Measurements from ENCODE around the gene SLC4A4.

The SLC4A4 gene

DNA sequence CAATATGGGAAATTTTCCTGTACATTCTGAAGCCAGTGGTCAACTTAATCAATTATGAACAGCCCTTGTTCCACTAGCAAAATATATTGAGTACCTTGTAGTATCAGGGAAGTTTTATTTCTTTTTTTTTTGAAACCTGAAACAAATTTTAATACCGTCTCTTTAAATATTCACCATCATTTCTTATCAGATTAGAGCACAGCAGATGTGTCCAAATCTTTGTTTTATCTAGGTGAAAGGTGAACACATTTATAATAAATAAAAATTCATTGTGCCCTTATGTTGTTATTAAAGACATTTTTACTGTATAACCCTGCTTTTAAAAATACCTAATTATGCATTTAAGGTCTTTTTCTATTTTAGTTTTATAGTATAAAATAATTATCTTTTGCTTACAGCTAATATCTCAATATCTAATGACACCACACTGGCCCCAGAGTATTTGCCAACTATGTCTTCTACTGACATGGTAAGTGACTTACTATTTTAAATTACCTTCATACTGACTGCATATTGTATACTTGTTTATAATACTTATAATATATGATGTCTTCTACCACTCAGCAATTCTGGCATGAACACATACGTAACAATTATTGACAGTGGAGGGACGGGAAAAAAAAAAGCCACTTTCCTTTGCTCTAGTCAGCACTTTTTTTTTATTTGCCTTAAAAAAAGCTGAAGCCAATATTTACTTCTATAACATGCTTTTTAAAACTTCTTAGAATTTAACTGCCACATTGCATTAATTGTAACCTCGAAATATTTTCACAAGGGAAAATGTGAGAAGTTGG, 147.9 kb downstream of the SLC4A4 start:
- Histone ChIP-seq H3K27me3 (ENCODE audit: control insufficient read depth, insufficient read depth, low read length, poor library complexity, severe bottlenecking) (no peaks in the 10 kb centered on the region), H3K27ac (ENCODE audit: insufficient read depth, low read depth, low read length, poor library complexity, severe bottlenecking) (no peak overlapping the region), H3K4me1 (ENCODE audit: control insufficient read depth, insufficient read depth, low read length) (no peaks in the 10 kb centered on the region), H3K36me3 (ENCODE audit: control insufficient read depth, insufficient read depth, low read length) (no peaks in the 10 kb centered on the region), H3K4me3 (ENCODE audit: insufficient read depth, low read depth, low read length) (no peak overlapping the region), H3K9me3 (ENCODE audit: control insufficient read depth, low read length) (no peaks in the 10 kb centered on the region)
- WGBS, 2 experiments = 80 to 94% methylated on average over 2 to 3 of the region's 4 CpGs

GRCh38 chr4:71487344-71487920, 148.6 kb downstream of the SLC4A4 start:
- Histone ChIP-seq H3K4me1 (ENCODE audit: control insufficient read depth, insufficient read depth, low read length) (no peaks in the 10 kb centered on the region), H3K9me3 (ENCODE audit: control insufficient read depth, low read length) (no peaks in the 10 kb centered on the region), H3K36me3 (ENCODE audit: control insufficient read depth, insufficient read depth, low read length) (no peaks in the 10 kb centered on the region), H3K4me3 (ENCODE audit: insufficient read depth, low read depth, low read length) (no peak overlapping the region), H3K27ac (ENCODE audit: insufficient read depth, low read depth, low read length, poor library complexity, severe bottlenecking) (no peak overlapping the region), H3K27me3 (ENCODE audit: control insufficient read depth, insufficient read depth, low read length, poor library complexity, severe bottlenecking) (no peaks in the 10 kb centered on the region)
- WGBS, 2 experiments = 49 to 54% methylated on average over 3 to 4 of the region's 4 CpGs

DNA sequence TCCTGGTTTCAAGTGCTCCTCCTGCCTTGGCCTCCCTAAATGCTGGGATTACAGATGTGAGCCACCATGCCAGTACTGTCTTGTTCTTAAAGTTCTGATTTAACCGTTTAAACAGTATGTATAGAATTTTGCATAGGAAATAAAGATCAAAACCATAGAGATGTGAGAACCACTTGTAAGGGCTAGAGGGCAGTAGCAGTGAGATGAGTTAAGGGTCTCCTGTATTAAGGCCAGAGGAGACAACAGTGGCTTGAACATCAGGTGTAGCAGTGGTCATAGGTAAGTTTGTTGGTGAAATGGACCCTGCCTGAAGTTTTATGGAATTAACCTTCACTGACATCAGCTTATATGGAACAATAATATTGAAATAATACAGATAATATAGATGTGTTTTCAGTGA, 155.7 kb downstream of the SLC4A4 start:
- Histone ChIP-seq H3K4me3 (ENCODE audit: insufficient read depth, low read depth, low read length) (no peak overlapping the region), H3K27ac (ENCODE audit: insufficient read depth, low read depth, low read length, poor library complexity, severe bottlenecking) (no peak overlapping the region), H3K36me3 (ENCODE audit: control insufficient read depth, insufficient read depth, low read length) (no peaks in the 10 kb centered on the region), H3K27me3 (ENCODE audit: control insufficient read depth, insufficient read depth, low read length, poor library complexity, severe bottlenecking) (no peaks in the 10 kb centered on the region), H3K4me1 (ENCODE audit: control insufficient read depth, insufficient read depth, low read length) (no peaks in the 10 kb centered on the region), H3K9me3 (ENCODE audit: control insufficient read depth, low read length) (no peaks in the 10 kb centered on the region)
- 90 to 93% methylated on average over 1 of the region's 1 CpG for WGBS, 2 experiments

DNA sequence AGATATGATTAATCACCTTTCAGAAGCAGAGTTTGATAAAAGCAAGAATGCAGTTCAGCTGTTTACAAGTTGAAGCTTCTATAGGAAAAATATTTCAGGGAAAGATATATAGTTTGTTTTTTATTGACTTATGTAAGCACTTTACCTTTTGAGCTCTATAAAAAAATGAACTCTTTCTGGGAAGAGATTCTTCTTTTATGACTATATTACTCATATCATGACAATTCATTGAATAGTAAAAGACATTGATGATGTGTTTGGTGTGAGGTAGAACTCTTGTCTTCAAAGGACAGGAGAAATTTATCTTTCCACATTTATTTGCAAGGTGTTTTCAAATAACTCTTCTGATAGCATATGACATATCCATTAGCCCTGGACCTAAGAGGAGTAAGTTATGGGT, 156.6 kb downstream of the SLC4A4 start:
- Histone ChIP-seq H3K27ac (ENCODE audit: insufficient read depth, low read depth, low read length, poor library complexity, severe bottlenecking) (no peak overlapping the region), H3K9me3 (ENCODE audit: control insufficient read depth, low read length) (no peaks in the 10 kb centered on the region), H3K27me3 (ENCODE audit: control insufficient read depth, insufficient read depth, low read length, poor library complexity, severe bottlenecking) (no peaks in the 10 kb centered on the region), H3K4me1 (ENCODE audit: control insufficient read depth, insufficient read depth, low read length) (no peaks in the 10 kb centered on the region), H3K36me3 (ENCODE audit: control insufficient read depth, insufficient read depth, low read length) (no peaks in the 10 kb centered on the region), H3K4me3 (ENCODE audit: insufficient read depth, low read depth, low read length) (no peak overlapping the region)

- no peaks in the 10 kb centered on the region for H3K27me3 ChIP-seq (ENCODE audit: control insufficient read depth, insufficient read depth, low read length, poor library complexity, severe bottlenecking)
- no peak overlapping the region for H3K27ac ChIP-seq (ENCODE audit: insufficient read depth, low read depth, low read length, poor library complexity, severe bottlenecking)
- no peaks in the 10 kb centered on the region for H3K9me3 ChIP-seq (ENCODE audit: control insufficient read depth, low read length)
- H3K4me3 ChIP-seq (ENCODE audit: insufficient read depth, low read depth, low read length) = no peak overlapping the region
- no peaks in the 10 kb centered on the region for H3K4me1 ChIP-seq (ENCODE audit: control insufficient read depth, insufficient read depth, low read length)
- no peaks in the 10 kb centered on the region for H3K36me3 ChIP-seq (ENCODE audit: control insufficient read depth, insufficient read depth, low read length)
- WGBS, 2 experiments = 92 to 95% methylated on average over 3 of the region's 3 CpGs
Measured at GRCh38 chr4:71497078-71497477, 158.3 kb downstream of the SLC4A4 start.

DNA sequence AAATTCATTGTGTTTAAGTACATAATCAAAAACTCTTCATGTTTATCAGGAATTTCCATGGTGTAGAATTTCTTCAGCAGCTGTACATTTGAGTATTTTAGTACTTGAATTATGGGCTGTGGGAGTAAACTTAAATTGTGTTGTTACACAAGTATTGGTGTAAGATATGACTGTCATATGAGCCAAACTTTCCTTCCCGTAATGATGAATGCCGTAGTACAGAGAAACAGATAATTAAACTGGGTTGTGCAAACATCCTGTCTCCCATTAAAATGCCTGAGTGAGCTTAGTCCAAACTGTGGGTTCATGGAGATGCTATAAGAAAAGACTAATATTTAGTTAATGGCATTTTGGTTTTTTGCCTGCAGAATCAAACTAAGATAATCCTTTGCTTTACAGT, 159.2 kb downstream of the SLC4A4 start:
- Histone ChIP-seq H3K27ac (ENCODE audit: insufficient read depth, low read depth, low read length, poor library complexity, severe bottlenecking) (no peak overlapping the region), H3K9me3 (ENCODE audit: control insufficient read depth, low read length) (no peaks in the 10 kb centered on the region), H3K4me1 (ENCODE audit: control insufficient read depth, insufficient read depth, low read length) (no peaks in the 10 kb centered on the region), H3K4me3 (ENCODE audit: insufficient read depth, low read depth, low read length) (no peak overlapping the region), H3K27me3 (ENCODE audit: control insufficient read depth, insufficient read depth, low read length, poor library complexity, severe bottlenecking) (no peaks in the 10 kb centered on the region), H3K36me3 (ENCODE audit: control insufficient read depth, insufficient read depth, low read length) (no peaks in the 10 kb centered on the region)
- 96 to 97% methylated on average over 2 of the region's 2 CpGs for WGBS, 2 experiments

GRCh38 chr4:71498625-71499024, 159.8 kb downstream of the SLC4A4 start:
- no peaks in the 10 kb centered on the region for H3K36me3 ChIP-seq (ENCODE audit: control insufficient read depth, insufficient read depth, low read length)

GRCh38 chr4:71501992-71502391, 163.2 kb downstream of the SLC4A4 start:
- H3K27me3 ChIP-seq (ENCODE audit: control insufficient read depth, insufficient read depth, low read length, poor library complexity, severe bottlenecking) = no peaks in the 10 kb centered on the region
- H3K36me3 ChIP-seq (ENCODE audit: control insufficient read depth, insufficient read depth, low read length) = no peaks in the 10 kb centered on the region
- no peaks in the 10 kb centered on the region for H3K4me1 ChIP-seq (ENCODE audit: control insufficient read depth, insufficient read depth, low read length)
- H3K9me3 ChIP-seq (ENCODE audit: control insufficient read depth, low read length) = no peaks in the 10 kb centered on the region
- no peak overlapping the region for H3K4me3 ChIP-seq (ENCODE audit: insufficient read depth, low read depth, low read length)
- WGBS, 2 experiments = 91 to 92% methylated on average over 6 of the region's 7 CpGs
- H3K27ac ChIP-seq (ENCODE audit: insufficient read depth, low read depth, low read length, poor library complexity, severe bottlenecking) = no peak overlapping the region

More at GRCh38 chr4:71498625-71499024, 159.8 kb downstream of the SLC4A4 start:
- Histone ChIP-seq H3K27ac (ENCODE audit: insufficient read depth, low read depth, low read length, poor library complexity, severe bottlenecking) (no peak overlapping the region), H3K9me3 (ENCODE audit: control insufficient read depth, low read length) (no peaks in the 10 kb centered on the region), H3K4me1 (ENCODE audit: control insufficient read depth, insufficient read depth, low read length) (no peaks in the 10 kb centered on the region), H3K4me3 (ENCODE audit: insufficient read depth, low read depth, low read length) (no peak overlapping the region), H3K27me3 (ENCODE audit: control insufficient read depth, insufficient read depth, low read length, poor library complexity, severe bottlenecking) (no peaks in the 10 kb centered on the region)

DNA sequence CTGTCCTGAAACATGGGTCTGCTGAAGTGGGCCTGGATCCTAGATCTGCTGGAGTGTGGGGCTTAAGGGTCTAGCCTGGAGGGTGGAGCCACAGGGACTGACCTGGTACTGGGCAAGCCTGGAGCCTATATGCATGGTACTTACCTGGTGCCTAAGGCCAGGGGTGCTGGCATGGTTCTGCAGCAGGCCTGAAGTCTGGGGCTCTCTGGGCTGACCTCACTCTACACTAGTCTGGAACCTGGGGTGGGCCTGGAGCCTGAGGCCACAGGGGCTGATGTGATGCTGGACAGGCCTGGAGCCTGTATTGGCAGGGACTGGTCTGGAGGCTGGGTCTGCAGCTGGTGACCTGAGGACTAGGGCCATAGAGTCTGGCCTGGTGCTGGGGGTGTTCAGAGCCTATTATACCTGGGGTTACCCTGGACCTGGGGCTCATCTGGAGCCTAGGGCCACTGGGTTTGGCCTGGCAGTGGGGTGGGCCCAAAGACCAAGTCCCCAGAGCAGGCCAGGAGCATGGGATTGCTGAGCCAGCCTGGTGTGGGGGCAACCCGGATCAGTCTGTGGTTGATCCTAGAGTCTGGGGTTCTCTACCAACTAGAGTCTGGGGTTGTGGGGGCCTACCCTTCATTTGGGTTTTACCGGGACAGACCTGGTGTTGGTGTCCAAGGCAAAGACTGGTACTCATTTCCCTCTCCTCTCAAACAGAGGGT, 179.6 kb downstream of the SLC4A4 start:
- Histone ChIP-seq H3K27me3 (ENCODE audit: control insufficient read depth, insufficient read depth, low read length, poor library complexity, severe bottlenecking) (no peaks in the 10 kb centered on the region), H3K4me1 (ENCODE audit: control insufficient read depth, insufficient read depth, low read length) (no peaks in the 10 kb centered on the region)
- WGBS, 2 experiments = 95 to 97% methylated on average over 2 of the region's 2 CpGs

GRCh38 chr4:71520308-71520707, 181.5 kb downstream of the SLC4A4 start:
- Histone ChIP-seq H3K4me3 (ENCODE audit: insufficient read depth, low read depth, low read length) (no peak overlapping the region), H3K27ac (ENCODE audit: insufficient read depth, low read depth, low read length, poor library complexity, severe bottlenecking) (no peak overlapping the region), H3K9me3 (ENCODE audit: control insufficient read depth, low read length) (no peaks in the 10 kb centered on the region), H3K4me1 (ENCODE audit: control insufficient read depth, insufficient read depth, low read length) (no peaks in the 10 kb centered on the region), H3K36me3 (ENCODE audit: control insufficient read depth, insufficient read depth, low read length) (no peaks in the 10 kb centered on the region), H3K27me3 (ENCODE audit: control insufficient read depth, insufficient read depth, low read length, poor library complexity, severe bottlenecking) (no peaks in the 10 kb centered on the region)
- 100% methylated on average over 1 of the region's 1 CpG for WGBS, 2 experiments

More for the DNA sequence above, 179.6 kb downstream of the SLC4A4 start:
- no peaks in the 10 kb centered on the region for H3K9me3 ChIP-seq (ENCODE audit: control insufficient read depth, low read length)
- H3K4me3 ChIP-seq (ENCODE audit: insufficient read depth, low read depth, low read length) = no peak overlapping the region
- no peak overlapping the region for H3K27ac ChIP-seq (ENCODE audit: insufficient read depth, low read depth, low read length, poor library complexity, severe bottlenecking)
- no peaks in the 10 kb centered on the region for H3K36me3 ChIP-seq (ENCODE audit: control insufficient read depth, insufficient read depth, low read length)

All from ectodermal cell (in vitro differentiated cells).